ENCODE measurements around the gene G6PC3.
A peak's percentile ranks its signal among the peaks of the same experiment; 100 is the strongest.

The G6PC3 gene

DNA sequence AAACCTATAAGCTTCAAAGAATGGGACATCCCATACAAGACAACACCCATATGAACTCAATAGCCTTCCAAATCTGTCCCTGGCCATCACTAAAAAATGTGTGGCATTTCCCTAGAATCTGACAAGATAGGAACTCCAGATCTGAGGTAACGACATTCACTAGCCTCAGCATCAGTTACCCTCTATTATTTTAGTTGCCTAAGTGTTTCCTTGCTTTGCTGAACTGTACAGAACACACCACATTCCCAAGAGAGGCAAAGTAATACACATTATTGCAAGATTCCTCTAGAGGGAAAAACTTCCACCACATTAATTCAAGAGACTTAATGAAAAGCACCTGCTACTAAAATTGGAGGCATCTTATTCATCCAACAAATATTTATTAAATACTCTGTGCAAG is 9.1 kb upstream of the G6PC3 start:
- DNase-seq, result no peak

DNA sequence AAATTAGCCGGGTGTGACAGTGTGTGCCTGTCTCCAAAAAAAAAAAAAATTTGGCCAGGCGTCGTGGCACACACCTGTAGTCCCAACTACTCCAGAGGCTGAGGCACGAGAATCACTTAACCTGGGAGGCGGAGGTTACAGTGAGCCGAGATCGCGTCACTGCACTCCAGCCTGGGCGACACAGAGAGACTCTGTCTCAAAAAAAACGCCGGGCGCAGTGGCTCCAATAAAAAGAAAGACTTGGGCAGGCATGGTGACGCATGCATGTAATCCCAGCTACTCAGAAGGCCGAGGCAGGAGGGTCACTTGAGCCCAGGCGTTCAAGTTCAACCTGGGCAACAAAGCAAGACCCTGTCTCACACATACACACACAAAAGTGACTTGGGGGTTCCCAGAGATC is 7.7 kb upstream of the G6PC3 start:
- no peak for DNase-seq

- no peak for DNase-seq
Measured at GRCh38 chr17:44063704-44064639, 6.6 kb upstream of the G6PC3 start.

- DNase-seq, result peak; percentile 40
Measured at GRCh38 chr17:44065668-44066203, 4.8 kb upstream of the G6PC3 start.

GRCh38 chr17:44066204-44066930 is 4.2 kb upstream of the G6PC3 start, which contains the start of gene LSM12:
Gene LSM12, minus strand, starts transcription at chr17:44066671. Its CDS starts 84 bp downstream, at chr17:44066587.
- DNase-seq, result peak; percentile 95

GRCh38 chr17:44067545-44067940 is 3.0 kb upstream of the G6PC3 start:
- no peak for DNase-seq

DNA sequence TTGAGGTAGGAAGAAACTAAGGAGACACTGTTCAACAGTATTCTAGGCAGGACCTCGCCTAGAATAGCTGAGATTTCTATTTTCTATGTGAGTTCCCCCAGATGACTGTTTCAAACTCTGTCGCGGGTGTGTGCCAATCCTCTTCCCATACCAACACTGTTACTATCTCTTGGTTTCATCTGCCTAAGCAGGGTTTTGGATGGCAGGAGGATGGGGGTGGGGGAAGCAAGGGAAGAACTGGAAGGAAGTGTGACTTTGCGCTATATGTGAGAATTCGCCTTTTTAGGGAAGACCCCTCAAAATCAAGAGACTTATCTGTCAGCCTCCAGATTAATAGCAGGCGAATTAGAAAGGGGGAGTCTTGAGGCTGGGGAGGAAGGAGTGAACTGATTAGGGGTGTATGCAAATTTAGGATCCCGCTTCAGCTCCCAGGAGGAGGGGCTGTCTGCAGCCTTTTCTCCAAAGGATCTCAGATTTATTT is 521 bp upstream of the G6PC3 start:
- no peak for DNase-seq

DNA sequence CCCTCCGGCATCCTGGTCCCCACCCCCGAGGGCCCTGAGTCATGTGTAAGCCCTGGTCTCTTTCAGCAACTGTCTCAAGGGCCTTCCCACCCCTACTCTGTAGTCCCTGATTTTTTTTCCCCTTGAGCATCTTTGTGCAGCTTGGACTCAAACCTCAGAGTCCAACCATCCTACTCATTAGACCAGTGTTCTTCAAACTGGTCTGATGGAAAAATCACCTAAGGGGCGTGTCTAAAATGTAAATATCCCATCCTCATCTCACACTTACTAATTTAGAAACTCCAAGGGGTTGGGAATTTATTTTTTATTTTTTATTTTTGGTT is 624 bp downstream of the G6PC3 start:
- no peak for DNase-seq

GRCh38 chr17:44071772-44072171 is 1.2 kb downstream of the G6PC3 start:
- DNase-seq, result no peak

- no peak for DNase-seq
Measured at GRCh38 chr17:44074231-44074910, 3.8 kb downstream of the G6PC3 start.

DNA sequence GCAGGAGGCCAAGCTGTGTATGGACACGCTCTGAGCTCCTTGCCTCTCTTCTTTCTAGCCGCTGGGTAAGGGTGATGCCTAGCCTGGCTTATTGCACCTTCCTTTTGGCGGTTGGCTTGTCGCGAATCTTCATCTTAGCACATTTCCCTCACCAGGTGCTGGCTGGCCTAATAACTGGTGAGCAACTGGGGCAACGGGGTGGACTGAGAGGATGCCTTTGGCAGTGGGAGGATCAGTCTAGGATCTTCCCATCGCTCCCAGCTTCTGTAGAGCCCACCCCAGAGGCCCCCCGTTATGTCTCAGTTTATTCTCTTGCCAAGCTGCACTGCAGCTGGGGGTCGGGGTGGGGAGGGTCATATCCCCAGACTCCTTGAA is 4.4 kb downstream of the G6PC3 start:
- no peak for DNase-seq

GRCh38 chr17:44075598-44076293 is 5.2 kb downstream of the G6PC3 start:
- no peak for DNase-seq

DNA sequence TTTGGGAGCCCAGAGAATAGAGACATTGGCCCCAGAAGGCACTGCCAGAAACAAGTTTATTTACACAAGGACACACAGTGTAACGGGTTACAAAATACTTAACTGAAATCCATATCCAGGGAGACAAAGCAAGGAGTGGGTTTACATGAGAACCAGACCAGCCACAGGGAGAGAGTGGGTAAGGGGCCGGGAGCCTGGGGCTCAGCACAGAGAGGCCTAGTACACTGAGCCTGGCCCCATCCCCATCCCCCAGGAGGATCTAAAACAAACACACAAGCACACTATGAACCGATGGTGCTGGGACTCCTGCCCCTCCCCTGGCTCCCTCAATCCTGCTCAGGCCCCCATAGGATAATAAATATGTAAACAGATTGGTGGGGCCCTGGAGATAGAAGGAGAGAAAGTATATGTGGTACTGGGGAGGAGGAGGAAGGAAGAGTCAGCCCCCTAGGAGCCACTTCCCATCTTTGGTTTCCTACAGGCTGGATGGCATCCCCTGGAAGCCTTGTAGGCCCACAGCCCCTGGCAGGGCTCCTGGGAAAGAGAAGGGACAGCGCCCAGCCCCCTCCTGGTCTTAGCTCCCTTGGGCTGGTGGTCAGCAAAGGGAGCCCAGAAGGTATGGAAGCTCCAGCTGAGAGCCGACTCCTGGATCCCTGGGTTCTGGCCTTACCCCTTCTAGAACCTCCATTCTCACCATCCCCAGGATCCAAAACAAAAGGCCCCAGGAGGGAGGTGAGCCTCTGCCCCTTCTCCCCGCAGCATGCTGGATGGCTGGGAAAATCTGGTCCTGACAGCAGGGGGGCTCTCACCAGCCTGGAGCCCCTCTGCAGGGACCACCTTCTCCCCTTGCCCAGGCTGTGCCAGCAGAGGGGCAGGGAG is 6.4 kb downstream of the G6PC3 start:
- DNase-seq, result no peak

- DNase-seq, result no peak
Measured at GRCh38 chr17:44077595-44077909, 7.0 kb downstream of the G6PC3 start.

DNA sequence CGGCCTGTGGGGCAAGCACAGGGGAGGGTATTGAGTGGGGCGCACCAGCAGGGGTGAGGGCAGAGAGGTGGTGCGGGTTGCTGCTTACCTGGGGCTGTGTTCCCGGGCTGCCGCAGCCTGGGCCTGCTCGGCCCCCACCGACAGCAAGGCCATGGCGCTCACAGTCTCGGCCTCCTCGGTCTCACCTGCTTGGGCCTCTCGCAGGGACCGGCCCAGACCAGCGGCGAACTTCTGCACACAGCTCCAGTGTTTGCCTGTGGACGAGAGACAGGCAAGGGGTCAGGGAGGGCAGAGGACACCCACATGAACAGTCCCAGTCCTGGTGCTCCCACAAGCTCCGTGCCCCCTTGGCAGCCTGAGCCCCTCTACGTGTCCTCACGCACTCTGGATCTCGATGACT is 7.9 kb downstream of the G6PC3 start:
- DNase-seq, result no peak

GRCh38 chr17:44079877-44080821 is 9.6 kb downstream of the G6PC3 start:
- no peak for DNase-seq

DNA sequence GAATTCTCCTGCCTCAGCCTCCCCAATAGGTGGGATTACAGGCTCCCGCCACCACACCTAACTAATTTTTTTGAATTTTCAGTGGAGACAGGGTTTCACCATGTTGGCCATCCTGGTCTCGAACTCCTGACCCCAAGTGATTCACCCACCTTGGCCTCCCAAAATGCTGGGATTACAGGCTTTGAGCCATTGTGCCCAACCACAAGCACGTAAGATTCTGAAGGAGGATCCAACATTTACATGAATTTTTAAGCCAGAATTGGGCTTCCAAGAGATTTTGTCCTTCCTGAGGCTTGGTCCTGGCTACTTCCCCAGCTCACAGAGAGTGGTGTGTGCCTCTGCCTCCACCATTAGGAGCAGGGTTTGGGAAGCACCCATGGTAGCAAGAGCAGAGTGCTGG is 11.1 kb downstream of the G6PC3 start:
- DNase-seq, result no peak

- DNase-seq, result no peak
Measured at GRCh38 chr17:44082256-44082927, 11.9 kb downstream of the G6PC3 start.

- no peak for DNase-seq
Measured at GRCh38 chr17:44083250-44083849, 12.8 kb downstream of the G6PC3 start.
